GM21367 (cell line): ENCODE data around the gene CC2D1A.

Source experiments
- ATAC-seq: cut with Tn5 transposase; IDR thresholded peaks from one replicate; pipeline ENCODE4 v1.9.1; 2021; ENCODE audit not compliant: unreplicated experiment

The CC2D1A gene

DNA sequence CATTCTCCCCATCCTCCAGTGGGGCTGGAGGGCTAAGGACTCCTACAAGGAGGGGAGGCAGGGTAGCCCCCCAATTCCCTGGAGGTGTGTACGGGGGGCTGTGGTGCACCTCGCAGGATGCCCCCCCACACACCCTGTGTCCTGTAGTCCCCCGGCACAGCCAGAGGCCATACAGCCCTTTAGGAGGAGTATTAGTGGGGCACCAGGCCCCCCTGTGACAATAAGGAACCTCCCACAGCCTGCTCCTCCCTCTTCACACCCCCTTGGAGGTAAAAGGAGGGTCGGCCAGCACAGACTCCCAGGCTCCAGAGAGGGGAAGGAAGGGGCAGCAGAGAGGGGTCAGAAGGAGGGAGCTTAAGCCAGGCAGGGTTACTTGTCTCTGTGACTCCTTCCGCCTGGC, 29.2 kb upstream of the CC2D1A start, which contains the start of gene NANOS3:
Gene NANOS3 (plus strand): TSS at position 301 of the 400 bp plus-strand sequence. CDS start 115 bp downstream, outside the sequence.
- ATAC-seq = no peak

DNA sequence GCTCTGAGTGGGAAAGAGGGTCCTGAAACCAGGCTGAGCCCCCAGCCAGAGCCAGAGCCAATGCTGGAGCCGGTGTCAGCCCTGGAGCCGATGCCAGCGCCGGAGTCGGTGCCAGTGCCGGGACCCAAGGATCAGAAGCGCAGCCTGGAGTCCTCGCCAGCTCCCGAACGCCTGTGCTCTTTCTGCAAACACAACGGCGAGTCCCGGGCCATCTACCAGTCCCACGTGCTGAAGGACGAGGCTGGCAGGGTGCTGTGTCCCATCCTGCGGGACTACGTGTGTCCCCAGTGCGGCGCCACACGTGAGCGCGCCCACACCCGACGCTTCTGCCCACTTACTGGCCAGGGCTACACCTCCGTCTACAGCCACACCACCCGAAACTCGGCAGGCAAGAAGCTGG, 28.7 kb upstream of the CC2D1A start:
- ATAC-seq = no peak

DNA sequence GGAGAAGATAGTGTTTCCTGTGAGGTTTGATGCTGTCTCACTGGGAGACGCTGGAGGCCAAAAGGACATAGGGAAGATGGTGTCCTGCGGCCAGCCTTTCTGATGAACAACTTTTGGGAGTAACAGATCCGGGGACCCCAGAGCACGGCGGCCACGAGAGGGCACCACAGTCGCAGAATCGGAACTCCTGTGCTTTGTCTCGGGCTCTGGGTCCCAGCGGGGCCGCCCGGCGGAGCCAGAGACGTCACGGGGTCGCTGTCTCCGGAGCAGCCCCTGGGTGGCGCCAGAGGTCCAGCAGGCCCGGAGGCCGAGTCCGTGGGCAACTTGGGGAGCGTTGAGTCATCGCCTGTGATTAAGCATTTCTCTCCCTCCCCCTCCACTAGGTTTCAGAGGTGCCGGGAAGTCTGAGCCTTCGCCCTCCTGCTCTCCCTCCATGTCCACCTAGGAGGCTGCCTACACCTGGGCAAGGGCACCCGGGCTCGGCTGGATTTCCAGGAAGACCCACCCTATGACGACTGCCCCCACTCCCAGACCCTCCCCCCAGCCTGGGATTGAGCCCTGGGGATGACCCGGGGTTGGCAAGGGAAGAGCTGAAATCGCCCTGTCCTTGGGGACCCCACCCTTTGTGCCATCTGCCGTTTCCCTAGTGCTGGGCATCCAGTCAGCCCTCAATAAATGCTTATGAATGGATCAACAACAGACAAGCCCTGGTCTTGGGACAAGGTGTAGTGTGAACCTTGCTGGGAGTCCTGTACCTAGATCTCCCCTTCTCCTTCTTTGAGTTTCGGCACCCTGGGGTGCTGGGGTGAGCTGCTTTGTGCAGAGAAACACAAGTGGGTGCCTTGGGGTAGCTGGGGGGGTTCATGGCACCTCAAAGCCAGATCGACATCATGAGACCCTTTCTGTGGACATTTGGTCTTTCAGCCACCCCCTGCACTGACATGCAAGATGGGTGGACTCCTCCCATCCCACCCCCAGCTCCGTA, 25.6 kb upstream of the CC2D1A start:
- ATAC-seq = peak; percentile 65

GRCh38 chr19:13881251-13881691, 24.7 kb upstream of the CC2D1A start:
- no peak for ATAC-seq

DNA sequence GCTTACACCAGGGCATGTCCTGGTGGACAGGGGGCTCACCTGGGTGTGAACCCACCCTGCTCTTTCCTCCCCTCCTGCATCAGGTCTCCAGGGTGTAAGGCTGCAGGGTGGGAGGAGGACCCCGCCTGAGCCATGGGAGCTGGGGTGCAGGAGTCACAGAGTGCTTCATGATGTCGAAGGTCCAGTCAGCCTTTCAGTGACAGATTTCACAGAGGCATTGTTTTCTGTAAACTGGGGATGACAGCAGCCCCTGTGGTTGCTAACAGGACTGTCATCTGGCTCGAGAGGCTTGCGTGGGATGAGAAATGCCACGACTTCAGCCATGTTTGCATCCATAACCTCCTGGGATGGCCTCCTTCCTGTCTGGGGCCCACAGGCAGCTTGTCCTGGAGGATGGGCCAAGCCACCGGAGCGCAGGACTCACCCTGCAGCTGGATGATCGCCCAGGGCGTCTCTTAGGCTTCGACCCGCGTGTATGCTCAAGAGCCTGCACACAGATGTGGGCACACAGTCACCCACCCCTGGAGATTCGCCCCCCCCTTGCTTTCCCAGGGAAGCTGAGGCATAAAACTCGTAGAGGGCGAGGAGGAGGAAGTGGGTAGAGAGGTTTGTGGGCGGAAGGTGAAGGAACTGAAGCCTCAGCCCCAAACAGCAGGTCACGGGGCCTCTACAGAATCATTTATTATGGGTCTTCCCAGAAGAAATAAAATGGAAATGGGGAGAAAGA, 24.1 kb upstream of the CC2D1A start:
- no peak for ATAC-seq

DNA sequence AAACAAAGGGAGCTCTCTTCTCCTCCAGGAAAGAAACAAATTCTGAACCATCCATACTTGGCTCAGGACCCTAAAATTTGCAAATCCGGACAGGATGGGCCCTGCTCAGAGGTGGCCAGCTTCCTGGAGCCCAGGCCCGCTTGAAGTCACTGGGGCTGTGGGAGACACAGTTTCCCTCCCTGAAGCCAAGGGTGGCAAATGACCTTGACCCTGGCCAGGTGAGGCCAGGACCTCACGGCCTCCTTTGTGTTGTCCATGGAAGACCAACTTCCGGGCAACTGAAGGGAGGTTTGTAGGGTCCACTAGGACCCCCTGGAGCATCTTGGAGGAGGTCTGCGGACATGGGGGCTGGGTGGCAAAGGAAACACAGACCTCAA, 23.6 kb upstream of the CC2D1A start:
- ATAC-seq = no peak

DNA sequence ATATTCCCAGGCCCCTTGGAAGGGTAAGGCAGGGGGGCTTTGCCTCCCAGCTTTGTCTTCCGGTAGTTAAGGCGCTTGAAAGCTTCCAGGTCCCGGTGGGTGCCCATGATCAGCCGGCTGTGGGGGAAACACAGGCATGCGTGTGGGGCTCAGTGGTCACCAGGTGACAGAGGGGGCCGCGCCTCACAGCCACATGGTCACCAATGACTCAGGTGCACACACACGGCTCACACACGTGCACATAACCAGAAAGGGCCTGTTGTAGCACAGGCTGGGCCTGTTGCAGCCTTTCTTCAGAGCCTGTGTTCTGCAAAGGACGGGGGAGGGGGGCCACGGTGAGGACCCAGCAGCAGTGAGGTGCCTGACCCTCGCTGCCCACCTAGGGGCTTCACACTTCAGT, 23.2 kb upstream of the CC2D1A start:
- ATAC-seq = no peak

DNA sequence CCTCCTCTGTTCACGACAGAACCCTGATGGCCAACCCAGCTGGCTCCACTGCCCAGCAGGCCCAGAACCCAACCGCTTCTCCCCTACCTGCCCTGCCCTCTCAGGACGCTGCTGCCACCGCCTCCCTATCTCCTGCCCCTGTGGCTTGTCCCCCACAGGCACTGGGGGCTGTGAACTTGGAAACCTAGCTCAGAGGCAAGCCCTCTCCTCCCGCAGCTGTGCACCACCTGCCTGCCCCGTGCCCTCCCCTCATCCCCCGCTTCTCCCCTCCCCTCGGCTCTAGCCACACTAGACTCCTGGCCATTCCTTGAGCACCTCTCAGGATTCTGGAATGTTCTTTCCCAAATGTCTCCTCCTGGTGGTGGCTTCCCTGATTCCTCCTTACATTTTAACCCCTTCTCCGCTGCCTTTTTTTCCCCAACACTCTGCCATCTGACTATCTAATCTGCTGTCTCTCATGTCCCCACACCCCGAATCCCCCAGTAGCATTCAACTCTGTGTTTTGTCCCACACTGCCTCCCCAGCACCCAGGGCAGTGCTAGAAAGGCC, 22.4 kb upstream of the CC2D1A start:
- no peak for ATAC-seq

- no peak for ATAC-seq
Observed at GRCh38 chr19:13884726-13885591, 21.0 kb upstream of the CC2D1A start.

DNA sequence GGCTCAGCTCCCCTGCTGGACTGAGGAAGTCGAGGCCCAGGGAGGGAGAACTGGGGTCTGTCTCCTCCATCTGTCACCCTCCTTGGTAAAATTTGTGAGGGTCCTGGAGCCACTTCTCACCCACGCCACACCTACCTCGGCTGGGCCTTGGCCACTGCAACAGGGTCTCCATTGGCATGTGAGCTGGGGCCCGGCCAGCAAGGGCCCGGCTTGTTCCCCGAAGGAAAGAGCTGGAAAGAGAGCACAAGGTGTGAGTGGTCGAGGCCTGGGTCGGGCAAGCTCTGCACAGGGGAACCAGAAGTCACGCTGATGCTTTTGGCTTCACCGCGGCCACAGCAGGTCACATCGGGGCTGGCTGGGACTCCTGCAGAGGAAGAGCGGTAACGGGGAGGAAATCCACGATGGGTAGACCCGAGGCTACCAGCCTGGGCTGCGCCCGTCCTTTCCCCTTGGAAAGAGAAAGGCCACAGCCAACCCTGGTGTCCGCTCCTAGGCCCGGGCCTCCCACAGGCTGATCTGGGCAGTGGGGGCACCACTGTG, 20.1 kb upstream of the CC2D1A start:
- no peak for ATAC-seq

GRCh38 chr19:13887018-13887436, 19.0 kb upstream of the CC2D1A start:
- ATAC-seq = no peak

- no peak for ATAC-seq
Observed at GRCh38 chr19:13887517-13887916, 18.5 kb upstream of the CC2D1A start.

GRCh38 chr19:13888281-13888680, 17.7 kb upstream of the CC2D1A start:
- no peak for ATAC-seq

DNA sequence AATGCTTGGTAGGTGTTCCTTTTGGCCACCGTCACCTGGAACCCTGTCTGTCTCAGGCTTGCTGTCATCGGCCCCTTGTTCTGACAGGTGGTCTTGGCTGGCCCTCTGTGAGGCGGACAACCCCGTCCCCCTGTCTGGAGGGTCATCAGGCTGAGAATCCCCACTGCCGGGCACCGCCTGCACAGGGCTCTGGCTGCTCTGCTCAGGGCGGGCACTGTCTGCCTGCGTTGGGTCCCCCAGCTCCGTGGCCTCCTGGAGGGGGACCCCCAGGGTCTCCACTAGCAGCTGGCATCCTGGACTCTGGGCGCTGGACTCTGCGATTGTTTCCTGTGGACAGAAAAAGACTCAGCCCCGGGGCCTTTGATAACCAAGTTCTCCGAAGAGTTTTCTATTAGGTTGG, 15.9 kb upstream of the CC2D1A start:
- ATAC-seq = no peak

DNA sequence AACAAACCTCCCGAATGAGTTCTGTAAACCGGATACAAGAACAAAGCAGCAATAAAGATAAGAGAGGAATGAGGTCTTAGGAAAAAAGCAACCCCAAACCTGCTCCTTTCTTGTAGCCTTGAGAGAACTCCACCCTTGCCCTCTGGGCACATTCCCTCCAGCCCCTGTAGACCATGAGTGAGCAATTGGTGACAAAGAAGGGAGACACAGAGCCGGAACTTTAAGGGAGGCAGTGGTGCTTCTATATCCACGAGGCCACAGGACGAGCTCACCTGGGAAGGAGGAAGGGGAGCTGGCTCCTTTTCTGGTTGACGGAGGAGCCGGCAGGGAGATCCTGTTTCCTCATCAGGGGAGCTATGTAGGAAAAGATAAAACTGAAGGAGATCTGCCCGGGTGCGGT, 13.1 kb upstream of the CC2D1A start:
- ATAC-seq = no peak

- ATAC-seq = no peak
Observed at GRCh38 chr19:13894552-13894951, 11.4 kb upstream of the CC2D1A start.

DNA sequence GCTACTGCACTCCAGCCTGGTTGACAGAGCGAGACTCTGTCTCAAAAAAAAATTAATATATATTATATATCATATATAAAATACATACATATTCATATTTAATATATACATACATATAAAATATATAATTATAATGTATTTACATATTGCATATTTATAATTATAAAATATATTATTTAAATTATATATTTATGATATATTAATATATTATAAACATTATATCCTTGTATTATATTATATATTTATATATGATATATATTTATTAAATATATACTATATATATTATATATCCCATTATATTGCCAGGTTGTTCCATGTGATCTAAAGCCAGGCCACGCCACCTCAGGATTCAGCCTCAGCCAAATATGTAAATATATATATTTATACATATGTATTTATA, 9.8 kb upstream of the CC2D1A start:
- ATAC-seq = no peak

- ATAC-seq = no peak
Observed at GRCh38 chr19:13899393-13899792, 6.6 kb upstream of the CC2D1A start.

- ATAC-seq = no peak
Observed at GRCh38 chr19:13899912-13900584, 6.0 kb upstream of the CC2D1A start.

- ATAC-seq = no peak
Observed at GRCh38 chr19:13902993-13903555, 2.9 kb upstream of the CC2D1A start.
